Hepatocyte (in vitro differentiated cells): ENCODE measurements around the gene DIP2B. TPM values are rescaled to one million over a fixed set of nuclear protein-coding genes. Genes with fewer than 3 reads are reported as not detected.

ENCODE experiments used
- DNase-seq: peaks from one replicate; pipeline ENCODE4 v3.0.0-alpha.2; 2016; ENCODE audit warnings: low spot score
- H2AFZ ChIP-seq: fragments of 200-600 bp; sonication (generic); 2 replicates; pipeline ENCODE4 v1.6.0; 2016; ENCODE audit warnings: antibody characterized with exemption, mild to moderate bottlenecking
- H3K27ac ChIP-seq: fragments of 200-600 bp; sonication (generic); 2 replicates; pipeline ENCODE4 v1.5.1; 2016; ENCODE audit warnings: mild to moderate bottlenecking
- H3K27me3 ChIP-seq: fragments of 200-600 bp; sonication (generic); 2 replicates; pipeline ENCODE4 v1.6.1; 2016
- H3K36me3 ChIP-seq: fragments of 200-600 bp; sonication (generic); replicated peaks from 2 replicates; pipeline ENCODE4 v1.5.1; 2016; ENCODE audit warnings: low read depth; ENCODE audit not compliant: insufficient read depth
- H3K4me1 ChIP-seq: fragments of 200-600 bp; sonication (generic); 2 replicates; pipeline ENCODE4 v1.5.1; 2016; ENCODE audit warnings: mild to moderate bottlenecking, moderate library complexity; ENCODE audit not compliant: insufficient read depth
- H3K4me2 ChIP-seq: fragments of 200-600 bp; sonication (generic); 2 replicates; pipeline ENCODE4 v1.6.0; 2016
- H3K4me3 ChIP-seq: fragments of 200-600 bp; sonication (generic); 2 replicates; pipeline ENCODE4 v1.5.1; 2016; ENCODE audit warnings: mild to moderate bottlenecking
- H3K79me2 ChIP-seq: fragments of 200-600 bp; sonication (generic); 2 replicates; pipeline ENCODE4 v1.6.0; 2017; ENCODE audit warnings: mild to moderate bottlenecking
- H3K9me2 ChIP-seq: fragments of 200-600 bp; sonication (generic); replicated peaks from 2 replicates; pipeline ENCODE4 v1.6.0; 2017; ENCODE audit warnings: mild to moderate bottlenecking; ENCODE audit not compliant: insufficient read depth
- H3K9me3 ChIP-seq: fragments of 200-600 bp; sonication (generic); 2 replicates; pipeline ENCODE4 v1.5.1; 2016; ENCODE audit warnings: low read depth, mild to moderate bottlenecking
- H4K20me1 ChIP-seq: fragments of 200-600 bp; sonication (generic); 2 replicates; pipeline ENCODE4 v1.6.0; 2016; ENCODE audit warnings: mild to moderate bottlenecking; ENCODE audit not compliant: insufficient read depth, poor library complexity, severe bottlenecking
- CTCF ChIP-seq: fragments of 200-600 bp; sonication (generic); IDR thresholded peaks from 2 replicates; pipeline ENCODE4 v1.5.1; 2016; ENCODE audit warnings: antibody characterized with exemption, mild to moderate bottlenecking; ENCODE audit not compliant: poor library complexity
- EZH2 ChIP-seq: fragments of 200-600 bp; sonication (generic); IDR thresholded peaks from 2 replicates; pipeline ENCODE4 v1.6.1; 2016; ENCODE audit warnings: antibody characterized with exemption, mild to moderate bottlenecking, borderline replicate concordance
- EZH2phosphoT487 ChIP-seq: fragments of 200-600 bp; sonication (generic); IDR thresholded peaks from one replicate; pipeline ENCODE4 v1.6.1; 2018; ENCODE audit warnings: antibody characterized with exemption, mild to moderate bottlenecking, low read depth, moderate library complexity; ENCODE audit not compliant: unreplicated experiment, severe bottlenecking
- WGBS: methylation state at CpG from one replicate; pipeline ENCODE4 v1.1.6; 2016; ENCODE audit warnings: low lambda C conversion rate; ENCODE audit errors: missing lambda C conversion rate; 5-methylcytosine and 5-hydroxymethylcytosine counted together
- polyA plus RNA-seq: library from polyadenylated mRNA; unstranded; fragments of >200 nt; fragmentation: Nextera tagmentation; extraction: Ambion mirVana; gene quantifications from 2 replicates; pipeline ENCODE4 v1.2.1, GENCODE V29; 2016
- total RNA-seq: library from RNA; depleted of rRNA; stranded (reverse); fragments of >200 nt; gene quantifications from 2 replicates; pipeline ENCODE4 v1.2.3, GENCODE V29; 2014

The DIP2B gene
- total and polyA plus RNA-seq, 2 experiments from 2014 or later, result 10.5 to 31.8 TPM

- no peak for DNase-seq
- TF ChIP-seq CTCF, result no peak
- no peak for TF ChIP-seq EZH2phosphoT487
- TF ChIP-seq EZH2, result no peak
- H4K20me1 ChIP-seq, result peaks cover 2% of the 10 kb centered on the region
- no peaks in the 10 kb centered on the region for H3K27me3 ChIP-seq
- H2AFZ ChIP-seq, result no peak overlapping the region
- no peaks in the 10 kb centered on the region for H3K9me2 ChIP-seq
- H3K36me3 ChIP-seq, result no peaks in the 10 kb centered on the region
- no peak overlapping the region for H3K4me3 ChIP-seq
- WGBS, result 83% methylated on average over 10 of the region's 10 CpGs
- H3K27ac ChIP-seq, result no peak overlapping the region
- H3K4me2 ChIP-seq, result no peak overlapping the region
- peaks cover 87% of the 10 kb centered on the region for H3K79me2 ChIP-seq
- no peaks in the 10 kb centered on the region for H3K9me3 ChIP-seq
- no peaks in the 10 kb centered on the region for H3K4me1 ChIP-seq
These were observed 76.7 kb downstream of the DIP2B start for GRCh38 chr12:50581226-50582184.

- WGBS, result 88% methylated on average over 1 of the region's 1 CpG
- Histone ChIP-seq H3K36me3 (no peaks in the 10 kb centered on the region), H3K79me2 (peaks cover 84% of the 10 kb centered on the region), H3K27me3 (no peaks in the 10 kb centered on the region), H3K9me2 (no peaks in the 10 kb centered on the region), H3K27ac (no peak overlapping the region), H3K4me1 (no peaks in the 10 kb centered on the region), H4K20me1 (peaks cover 2% of the 10 kb centered on the region), H3K9me3 (no peaks in the 10 kb centered on the region), H2AFZ (no peak overlapping the region), H3K4me2 (no peak overlapping the region), H3K4me3 (no peak overlapping the region)
- no peak for TF ChIP-seq CTCF
- TF ChIP-seq EZH2, result no peak
- no peak for TF ChIP-seq EZH2phosphoT487
- DNase-seq, result no peak
These were observed 79.3 kb downstream of the DIP2B start for GRCh38 chr12:50584135-50584534.

GRCh38 chr12:50589650-50590435 lies 85.1 kb downstream of the DIP2B start:
- Histone ChIP-seq H3K79me2 (peaks cover 81% of the 10 kb centered on the region), H3K9me2 (no peaks in the 10 kb centered on the region), H3K4me3 (no peak overlapping the region), H3K4me1 (no peaks in the 10 kb centered on the region), H3K36me3 (no peaks in the 10 kb centered on the region), H2AFZ (no peak overlapping the region), H3K27me3 (no peaks in the 10 kb centered on the region), H3K4me2 (no peak overlapping the region), H3K27ac (peak overlapping the region; percentile 37), H4K20me1 (no peaks in the 10 kb centered on the region), H3K9me3 (no peaks in the 10 kb centered on the region)
- peak; percentile 18 for DNase-seq
- 80% methylated on average over 8 of the region's 8 CpGs for WGBS
- no peak for TF ChIP-seq CTCF
- no peak for TF ChIP-seq EZH2phosphoT487
- TF ChIP-seq EZH2, result no peak
